HepG2 (cell line): ENCODE measurements around the gene S100A13. TPM values are rescaled to one million over a fixed set of nuclear protein-coding genes. Genes with fewer than 3 reads are reported as not detected.

Source experiments
- ASH2L ChIP-seq: fragments of 300-600, 200-600 bp; sonication (generic); IDR thresholded peaks from 2 replicates; pipeline ENCODE4 v1.7.0; 2017; ENCODE audit warnings: low read depth, mild to moderate bottlenecking, moderate library complexity, mixed read lengths, low read length; ENCODE audit not compliant: insufficient read length
- ATAD3A ChIP-seq: sonication (generic); formaldehyde crosslinking; IDR thresholded peaks from 2 replicates; pipeline ENCODE4 v1.4.0; 2020; ENCODE audit warnings: missing genetic modification reagents
- FOXP4 ChIP-seq: sonication (generic); formaldehyde crosslinking; IDR thresholded peaks from 2 replicates; pipeline ENCODE4 v1.4.0; 2020; ENCODE audit warnings: missing genetic modification reagents
- GZF1 ChIP-seq: sonication (generic); formaldehyde crosslinking; IDR thresholded peaks from 2 replicates; pipeline ENCODE4 v1.5.1; 2020; ENCODE audit warnings: mild to moderate bottlenecking, missing genetic modification reagents
- HOXA3 ChIP-seq: sonication (generic); formaldehyde crosslinking; IDR thresholded peaks from 2 replicates; pipeline ENCODE4 v1.5.0; 2020; ENCODE audit warnings: missing genetic modification reagents
- MATR3 ChIP-seq: sonication (generic); formaldehyde crosslinking; IDR thresholded peaks from 2 replicates; pipeline ENCODE4 v1.4.0; 2020; ENCODE audit warnings: missing genetic modification reagents
- MTA1 ChIP-seq: sonication (generic); formaldehyde crosslinking; IDR thresholded peaks from 2 replicates; pipeline ENCODE4 v1.4.0; 2020; ENCODE audit warnings: missing genetic modification reagents, mild to moderate bottlenecking, borderline replicate concordance
- MYNN ChIP-seq: sonication (generic); formaldehyde crosslinking; IDR thresholded peaks from 2 replicates; pipeline ENCODE4 v1.4.0; 2020; ENCODE audit warnings: mild to moderate bottlenecking, low read depth, missing genetic modification reagents
- MZF1 ChIP-seq: sonication (generic); formaldehyde crosslinking; IDR thresholded peaks from 2 replicates; pipeline ENCODE4 v1.8.1; 2023; ENCODE audit warnings: mild to moderate bottlenecking, missing genetic modification reagents, borderline replicate concordance
- NONO ChIP-seq, 2 experiments: fragments of 450-650 bp in 1 of 2; sonication (generic) in 1 of 2; formaldehyde crosslinking in 1 of 2; IDR thresholded peaks in 1 of 2; conservative IDR thresholded peaks in 1 of 2; 2 replicates each; pipeline versions ENCODE4 v1.6.1 to v1.8.0; 2017 to 2022; ENCODE audit warnings: mild to moderate bottlenecking in 1 of 2, missing genetic modification reagents in 1 of 2, moderate library complexity in 1 of 2
- PBX3 ChIP-seq: sonication (generic); formaldehyde crosslinking; IDR thresholded peaks from 2 replicates; pipeline ENCODE4 v1.8.1; 2023; ENCODE audit warnings: missing genetic modification reagents, inconsistent platforms, borderline replicate concordance
- PCBP2 ChIP-seq: fragments of 200-400 bp; formaldehyde crosslinking; optimal IDR thresholded peaks from 2 replicates; pipeline ENCODE3; 2018; ENCODE audit warnings: low read length, low read depth; ENCODE audit not compliant: poor library complexity, severe bottlenecking
- REPIN1 ChIP-seq: sonication (generic); formaldehyde crosslinking; IDR thresholded peaks from 2 replicates; pipeline ENCODE4 v1.8.0; 2022; ENCODE audit warnings: missing genetic modification reagents, low read depth, mild to moderate bottlenecking, borderline replicate concordance
- REXO4 ChIP-seq: sonication (generic); formaldehyde crosslinking; IDR thresholded peaks from 2 replicates; pipeline ENCODE4 v1.8.0; 2022; ENCODE audit warnings: missing genetic modification reagents, mild to moderate bottlenecking, borderline replicate concordance
- RFX5 ChIP-seq: IDR thresholded peaks from 2 replicates; pipeline ENCODE4 v1.6.1; 2011; ENCODE audit warnings: low read depth, low read length, improper control_type of control experiment
- RNF2 ChIP-seq: fragments of 450-650 bp; conservative IDR thresholded peaks from 2 replicates; pipeline ENCODE4 v1.6.1; 2016; ENCODE audit warnings: low read depth
- SRF ChIP-seq: IDR thresholded peaks from 2 replicates; pipeline ENCODE4 v1.6.1; 2011; ENCODE audit warnings: mild to moderate bottlenecking, low read depth, low read length, moderate library complexity
- ZBTB1 ChIP-seq: sonication (generic); formaldehyde crosslinking; IDR thresholded peaks from 2 replicates; pipeline ENCODE4 v1.4.0; 2020; ENCODE audit warnings: missing genetic modification reagents, borderline replicate concordance
- ZFP37 ChIP-seq: sonication (generic); formaldehyde crosslinking; IDR thresholded peaks from 2 replicates; pipeline ENCODE4 v1.4.0; 2020; ENCODE audit warnings: missing genetic modification reagents, borderline replicate concordance
- ZNF124 ChIP-seq: sonication (generic); formaldehyde crosslinking; IDR thresholded peaks from 2 replicates; pipeline ENCODE4 v1.4.0; 2020; ENCODE audit warnings: missing genetic modification reagents
- ZNF317 ChIP-seq: sonication (generic); formaldehyde crosslinking; IDR thresholded peaks from 2 replicates; pipeline ENCODE4 v1.5.0; 2020; ENCODE audit warnings: mild to moderate bottlenecking, missing genetic modification reagents
- ZNF431 ChIP-seq: sonication (generic); formaldehyde crosslinking; IDR thresholded peaks from 2 replicates; pipeline ENCODE4 v1.9.0; 2022; ENCODE audit warnings: missing genetic modification reagents, low read depth, mild to moderate bottlenecking, borderline replicate concordance
- ZNF879 ChIP-seq: sonication (generic); formaldehyde crosslinking; IDR thresholded peaks from 2 replicates; pipeline ENCODE4 v1.8.1; 2023; ENCODE audit warnings: missing genetic modification reagents
- ZXDC ChIP-seq: sonication (generic); formaldehyde crosslinking; IDR thresholded peaks from 2 replicates; pipeline ENCODE4 v1.5.0; 2020; ENCODE audit warnings: mild to moderate bottlenecking, missing genetic modification reagents
- polyA plus RNA-seq, 8 experiments: library from polyadenylated mRNA; depleted of rRNA in 3 of 8; stranded (reverse) in 7 of 8; unstranded in 1 of 8; fragments of >200 nt; fragmentation: Illumina TruSeq in 4 of 8; extraction: Trizol in 4 of 8; gene quantifications; 2 replicates each; pipeline versions ENCODE4 v1.2.1 to v1.2.3, GENCODE V29; 2011 to 2016; ENCODE audit warnings: low read depth in 4 of 8, missing spikeins in 1 of 8, mixed read lengths in 1 of 8; ENCODE audit not compliant: insufficient read depth in 1 of 8
- total RNA-seq, 5 experiments: library from RNA; depleted of rRNA; stranded (reverse); fragments of >200 nt; fragmentation: Illumina TruSeq; extraction: Trizol; gene quantifications; 2 replicates each; pipeline ENCODE4 v1.2.3, GENCODE V29; 2016; ENCODE audit warnings: low read depth in 1 of 5

Gene S100A13
- total and polyA plus RNA-seq, 2 of the 13 experiments (the other 11 are each of a cell fraction or from before 2014, with no cell fraction given): 89.5 to 172 TPM

- TF ChIP-seq FOXP4 (peak; percentile 46; the same call in 1 of the 2 replicates), ZNF879 (CRISPR knock-in tag) (0 out of 2 replicates have a peak, but pooled peaks have one; percentile 38), SRF (no peak), MATR3 (CRISPR knock-in tag) (no peak), MZF1 (CRISPR knock-in tag) (peak; percentile 19; the same call in 1 of the 2 replicates), PBX3 (CRISPR knock-in tag) (no peak), ZFP37 (CRISPR knock-in tag) (no peak; the same call in 1 of the 2 replicates), PCBP2 (peak; percentile 18), NONO (IDR thresholded peaks at IDR 0.05) (no peak), NONO (CRISPR knock-in tag; conservative IDR thresholded peaks at IDR 0.05) (peak; percentile 50; the same call in 1 of the 2 replicates), GZF1 (CRISPR knock-in tag) (no peak), RFX5 (no peak), ZXDC (CRISPR knock-in tag) (no peak), REPIN1 (CRISPR knock-in tag) (0 out of 2 replicates have a peak, but pooled peaks have one; percentile 17), HOXA3 (CRISPR knock-in tag) (peak; percentile 71; the same call in 1 of the 2 replicates), REXO4 (CRISPR knock-in tag) (no peak), ZNF317 (no peak), RNF2 (no peak), MTA1 (CRISPR knock-in tag) (0 out of 2 replicates have a peak, but pooled peaks have one; percentile 75), ZNF124 (CRISPR knock-in tag) (no peak), ZBTB1 (no peak), ATAD3A (no peak), ZNF431 (CRISPR knock-in tag) (no peak), MYNN (CRISPR knock-in tag) (no peak), ASH2L (no peak)
These were observed 18.3 kb downstream of the S100A13 start (continued) for GRCh38 chr1:153608742-153609584.
